ENCODE data around the gene WDR27. TPM values are rescaled to one million over a fixed set of nuclear protein-coding genes. Genes with fewer than 3 reads are reported as not detected.
A peak's percentile ranks its signal among the peaks of the same experiment; 100 is the strongest.
"Not testable (repeated sequence)": the region's sequence is repeated elsewhere in the genome, so short reads cannot be mapped to it uniquely, and the experiment has no call there.

The WDR27 gene
- total RNA-seq, 4 donors from 2014 or later, result 2.8 to 31.6 (median 4.0) TPM

- H3K27me3 ChIP-seq, result no peaks in the 10 kb centered on the region
- TF ChIP-seq, protein P1, sequence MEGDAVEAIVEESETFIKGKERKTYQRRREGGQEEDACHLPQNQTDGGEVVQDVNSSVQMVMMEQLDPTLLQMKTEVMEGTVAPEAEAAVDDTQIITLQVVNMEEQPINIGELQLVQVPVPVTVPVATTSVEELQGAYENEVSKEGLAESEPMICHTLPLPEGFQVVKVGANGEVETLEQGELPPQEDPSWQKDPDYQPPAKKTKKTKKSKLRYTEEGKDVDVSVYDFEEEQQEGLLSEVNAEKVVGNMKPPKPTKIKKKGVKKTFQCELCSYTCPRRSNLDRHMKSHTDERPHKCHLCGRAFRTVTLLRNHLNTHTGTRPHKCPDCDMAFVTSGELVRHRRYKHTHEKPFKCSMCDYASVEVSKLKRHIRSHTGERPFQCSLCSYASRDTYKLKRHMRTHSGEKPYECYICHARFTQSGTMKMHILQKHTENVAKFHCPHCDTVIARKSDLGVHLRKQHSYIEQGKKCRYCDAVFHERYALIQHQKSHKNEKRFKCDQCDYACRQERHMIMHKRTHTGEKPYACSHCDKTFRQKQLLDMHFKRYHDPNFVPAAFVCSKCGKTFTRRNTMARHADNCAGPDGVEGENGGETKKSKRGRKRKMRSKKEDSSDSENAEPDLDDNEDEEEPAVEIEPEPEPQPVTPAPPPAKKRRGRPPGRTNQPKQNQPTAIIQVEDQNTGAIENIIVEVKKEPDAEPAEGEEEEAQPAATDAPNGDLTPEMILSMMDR (IDR thresholded peaks at IDR 0.05 in 4 of 5, conservative IDR thresholded peaks at IDR 0.05 in 1 of 5), result no peak
- TF ChIP-seq POLR2A (IDR thresholded peaks at IDR 0.05), result no peak
- intact Hi-C loops (cut with DNase I; ENCODE audit: low total_unique reads), result no loop called here
- H3K4me3 ChIP-seq, result no peak overlapping the region
- in situ Hi-C loops (cut with MboI; ENCODE audit: low sequenced_read_pairs in 4 of 4), result no loop called here
- no peaks in the 10 kb centered on the region for H3K4me1 ChIP-seq
- DNase-seq (no peak), ATAC-seq (no peak)
- no peak overlapping the region for H3K27ac ChIP-seq
- peaks cover 0 to 14% of the 10 kb centered on the region in 2 donors for H3K36me3 ChIP-seq
- H3K9me3 ChIP-seq, result no peaks in the 10 kb centered on the region
These were observed 97.8 kb downstream of the WDR27 start for GRCh38 chr6:169604076-169604475.

DNA sequence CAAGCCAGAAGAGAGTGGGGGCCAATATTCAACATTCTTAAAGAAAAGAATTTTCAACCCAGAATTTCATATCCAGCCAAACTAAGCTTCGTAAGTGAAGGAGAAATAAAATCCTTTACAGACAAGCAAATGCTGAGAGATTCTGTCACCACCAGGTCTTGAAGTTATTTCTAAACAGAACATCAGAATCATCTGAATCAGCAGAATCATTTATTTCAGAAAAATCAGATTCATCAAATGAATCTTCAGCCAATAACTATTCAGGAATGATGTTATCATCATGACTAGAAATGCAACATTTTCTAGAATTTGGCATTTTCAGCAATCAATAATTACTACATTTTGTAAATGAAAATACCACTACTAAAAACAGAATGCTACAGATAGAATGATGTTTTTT lies 100.7 kb downstream of the WDR27 start:
- H3K4me1 ChIP-seq; H3K27me3 ChIP-seq; intact Hi-C loops (cut with DNase I; ENCODE audit: low total_unique reads); H3K9me3 ChIP-seq; H3K27ac ChIP-seq; DNase-seq; in situ Hi-C loops (cut with MboI; ENCODE audit: low sequenced_read_pairs in 4 of 4); H3K4me3 ChIP-seq; ATAC-seq: not testable (repeated sequence)
- H3K36me3 ChIP-seq, result peaks cover 0 to 19% of the 10 kb centered on the region in 2 donors

DNA sequence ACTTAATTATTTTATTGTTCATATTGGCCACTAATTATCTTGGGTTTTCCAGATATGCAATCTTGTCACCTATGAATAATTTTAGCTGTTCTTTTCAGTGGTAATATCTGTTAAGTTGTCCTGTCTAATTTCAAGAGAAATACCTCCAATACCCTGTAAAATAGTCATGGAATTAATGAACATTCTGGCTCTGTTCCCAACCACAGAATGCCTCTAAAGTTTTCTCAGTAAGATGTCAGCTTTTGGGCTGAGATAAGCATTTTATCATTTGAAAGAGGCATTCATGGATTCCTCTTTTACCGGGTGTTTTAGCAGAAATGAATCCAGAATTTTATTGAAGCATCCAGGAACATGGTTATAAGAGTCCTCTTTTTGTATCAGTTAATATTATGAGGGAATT lies 109.3 kb downstream of the WDR27 start:
- Histone ChIP-seq H3K27me3 (no peaks in the 10 kb centered on the region), H3K27ac (no peak overlapping the region), H3K4me3 (no peak overlapping the region), H3K36me3 (peaks cover 0 to 5% of the 10 kb centered on the region in 2 donors), H3K9me3 (no peaks in the 10 kb centered on the region), H3K4me1 (peaks cover 0 to 10% of the 10 kb centered on the region in 2 donors)
- in situ Hi-C loops (cut with MboI; ENCODE audit: low sequenced_read_pairs in 4 of 4), result no loop called here
- no peak for TF ChIP-seq POLR2A (IDR thresholded peaks at IDR 0.05)
- TF ChIP-seq, protein P1 (IDR thresholded peaks at IDR 0.05 in 4 of 5, conservative IDR thresholded peaks at IDR 0.05 in 1 of 5), result no peak
- DNase-seq, result no peak
- no peak for ATAC-seq
- intact Hi-C loops (cut with DNase I; ENCODE audit: low total_unique reads), result no loop called here

- intact Hi-C loops (cut with DNase I; ENCODE audit: low total_unique reads), result no loop called here
These were observed 110.2 kb downstream of the WDR27 start for GRCh38 chr6:169591616-169592015.

GRCh38 chr6:169590376-169590939 lies 111.4 kb downstream of the WDR27 start:
- H3K4me3 ChIP-seq, result no peak overlapping the region
- no peaks in the 10 kb centered on the region for H3K9me3 ChIP-seq
- TF ChIP-seq, protein P1 (IDR thresholded peaks at IDR 0.05 in 4 of 5, conservative IDR thresholded peaks at IDR 0.05 in 1 of 5), result no peak
- TF ChIP-seq POLR2A (IDR thresholded peaks at IDR 0.05), result no peak
- no peak overlapping the region for H3K27ac ChIP-seq
- ATAC-seq (no peak), DNase-seq (no peak)
- in situ Hi-C loops (cut with MboI; ENCODE audit: low sequenced_read_pairs in 4 of 4) (no loop called here), intact Hi-C loops (cut with DNase I; ENCODE audit: low total_unique reads) (no loop called here)
- no peaks in the 10 kb centered on the region for H3K27me3 ChIP-seq
- peaks cover 0 to 10% of the 10 kb centered on the region in 2 donors for H3K4me1 ChIP-seq
- no peaks in the 10 kb centered on the region for H3K36me3 ChIP-seq

More at GRCh38 chr6:169591616-169592015, 110.2 kb downstream of the WDR27 start:
- TF ChIP-seq, protein P1 (IDR thresholded peaks at IDR 0.05 in 4 of 5, conservative IDR thresholded peaks at IDR 0.05 in 1 of 5), result no peak
- no peak for TF ChIP-seq POLR2A (IDR thresholded peaks at IDR 0.05)
- DNase-seq, result peak in 1 of 2 donors; percentile 8
- no peak overlapping the region for H3K4me3 ChIP-seq
- no peaks in the 10 kb centered on the region for H3K27me3 ChIP-seq
- ATAC-seq, result peak; percentile 89 to 93
- H3K4me1 ChIP-seq, result peaks cover 0 to 10% of the 10 kb centered on the region in 2 donors
- in situ Hi-C loops (cut with MboI; ENCODE audit: low sequenced_read_pairs in 4 of 4), result no loop called here
- H3K36me3 ChIP-seq, result peaks cover 0 to under 1% of the 10 kb centered on the region in 2 donors
- peak overlapping the region in 1 of 4 donors; percentile 4 for H3K27ac ChIP-seq
- no peaks in the 10 kb centered on the region for H3K9me3 ChIP-seq

Data from gastrocnemius medialis (tissue), 4 donors.